OCI-M1 (cell line): ENCODE data around the gene ADCY5.
"Not testable (repeated sequence)": the region's sequence is repeated elsewhere in the genome, so short reads cannot be mapped to it uniquely, and the experiment has no call there.

Experiments used
- DNase-seq: peaks from one replicate; lab custom pipeline; 2025; lab: John Stamatoyannopoulos, UW

The ADCY5 gene

GRCh38 chr3:123261666-123262065 lies 187.2 kb downstream of the ADCY5 start:
- DNase-seq: no peak

- peak; percentile 75 for DNase-seq
These were observed 190.0 kb downstream of the ADCY5 start for GRCh38 chr3:123258811-123259420.

- no peak for DNase-seq
These were observed 190.5 kb downstream of the ADCY5 start for GRCh38 chr3:123258359-123258758.

GRCh38 chr3:123256256-123256655 lies 192.6 kb downstream of the ADCY5 start:
- DNase-seq: no peak

GRCh38 chr3:123246866-123247265 lies 202.0 kb downstream of the ADCY5 start:
- no peak for DNase-seq

- no peak for DNase-seq
These were observed 204.8 kb downstream of the ADCY5 start for GRCh38 chr3:123244128-123244527.

GRCh38 chr3:123239756-123240155 lies 209.1 kb downstream of the ADCY5 start:
- peak; percentile 24 for DNase-seq

GRCh38 chr3:123239186-123239585 lies 209.7 kb downstream of the ADCY5 start:
- DNase-seq: not testable (repeated sequence)

GRCh38 chr3:123236902-123237301 lies 212.0 kb downstream of the ADCY5 start:
- no peak for DNase-seq
